Effector memory CD4-positive, alpha-beta T cell (primary cell): ENCODE measurements around the gene EXOC7.

ENCODE experiments used
- DNase-seq, 3 donors: peaks; one replicate each; pipeline ENCODE4 v3.0.0-alpha.2; 2020
- H3K27ac ChIP-seq: 2 replicates; pipeline ENCODE4 v1.7.0; 2013; ENCODE audit warnings: mild to moderate bottlenecking, low read length, moderate library complexity; ENCODE audit not compliant: insufficient read depth, poor library complexity, severe bottlenecking
- H3K27me3 ChIP-seq: replicated peaks from 2 replicates; pipeline ENCODE4 v1.7.0; 2013; ENCODE audit warnings: mild to moderate bottlenecking, low read length; ENCODE audit not compliant: insufficient read depth, control insufficient read depth, poor library complexity, severe bottlenecking
- H3K36me3 ChIP-seq: 2 replicates; pipeline ENCODE4 v1.7.0; 2013; ENCODE audit warnings: mild to moderate bottlenecking, low read length, moderate library complexity; ENCODE audit not compliant: control insufficient read depth, insufficient read depth
- H3K4me1 ChIP-seq: 2 replicates; pipeline ENCODE4 v1.7.0; 2013; ENCODE audit warnings: low read length, mild to moderate bottlenecking; ENCODE audit not compliant: control insufficient read depth, insufficient read depth, poor library complexity, severe bottlenecking
- H3K4me3 ChIP-seq: 2 replicates; pipeline ENCODE4 v1.7.0; 2013; ENCODE audit warnings: low read length, low read depth, mild to moderate bottlenecking; ENCODE audit not compliant: insufficient read depth, poor library complexity, severe bottlenecking
- H3K9me3 ChIP-seq: 2 replicates; pipeline ENCODE4 v1.7.0; 2013; ENCODE audit warnings: mild to moderate bottlenecking, low read length, moderate library complexity; ENCODE audit not compliant: control insufficient read depth

EXOC7 gene

GRCh38 chr17:76145231-76146052, 41.9 kb upstream of the EXOC7 start:
- Histone ChIP-seq H3K4me3 (no peak overlapping the region), H3K4me1 (peaks cover 56% of the 10 kb centered on the region), H3K9me3 (no peaks in the 10 kb centered on the region), H3K27me3 (peaks cover 5% of the 10 kb centered on the region), H3K27ac (peak overlapping the region; percentile 75), H3K36me3 (no peaks in the 10 kb centered on the region)
- peak; percentile 24 to 44 (median 36) for DNase-seq

DNA sequence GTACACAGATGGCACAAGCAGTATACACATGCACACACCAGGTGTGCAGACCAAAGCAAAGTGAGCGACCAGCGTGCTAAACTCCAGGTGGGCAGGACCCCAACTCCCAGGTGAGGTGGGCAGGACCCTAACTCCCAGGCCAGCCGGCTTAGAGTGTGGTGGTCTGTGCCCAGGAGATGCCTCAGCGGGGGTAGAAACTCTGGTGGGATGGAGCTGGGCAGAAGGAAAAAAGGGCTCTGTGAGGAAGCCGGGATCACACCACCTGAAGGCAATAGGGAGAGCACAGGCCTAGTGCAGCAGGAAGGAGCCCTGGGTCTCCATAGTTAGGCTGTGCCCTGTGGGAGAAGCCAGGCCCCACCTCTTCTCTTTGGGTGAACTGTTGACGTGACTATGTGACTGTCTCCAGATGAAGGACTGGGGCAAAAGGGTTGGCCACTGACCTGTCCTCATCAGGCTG, 39.0 kb upstream of the EXOC7 start:
- H3K4me1 ChIP-seq: peaks cover 63% of the 10 kb centered on the region
- H3K27me3 ChIP-seq: peaks cover 7% of the 10 kb centered on the region
- H3K9me3 ChIP-seq: no peaks in the 10 kb centered on the region
- peak overlapping the region; percentile 44 for H3K27ac ChIP-seq
- H3K36me3 ChIP-seq: no peaks in the 10 kb centered on the region
- no peak overlapping the region for H3K4me3 ChIP-seq
- DNase-seq: no peak

DNA sequence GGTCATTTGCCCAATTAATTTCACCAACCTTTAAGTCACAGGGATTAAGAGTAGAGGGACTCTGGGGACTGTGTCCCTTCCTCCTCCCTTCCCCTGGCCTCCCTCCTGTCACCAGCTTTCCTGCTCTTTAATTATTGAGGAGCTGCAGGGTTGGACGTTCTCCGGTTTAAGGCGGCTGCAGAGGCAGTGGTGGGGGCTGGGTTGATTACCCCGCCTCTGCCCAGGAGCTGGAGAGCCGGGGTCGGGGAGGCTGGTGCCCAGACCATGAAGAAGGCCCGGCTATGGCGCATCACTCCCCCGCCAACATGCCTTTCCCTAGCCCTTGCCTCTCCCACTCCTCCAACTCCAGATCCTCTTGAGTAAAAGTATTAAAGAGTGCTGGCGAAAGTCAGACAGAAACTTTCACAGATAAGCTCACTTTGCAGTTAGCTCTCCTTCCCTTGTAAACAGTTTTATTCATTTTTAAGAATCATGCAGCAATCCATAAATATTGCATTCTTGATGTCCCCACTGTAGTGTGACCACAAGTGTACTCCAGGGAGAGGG, 38.5 kb upstream of the EXOC7 start:
- Histone ChIP-seq H3K27me3 (peaks cover 7% of the 10 kb centered on the region), H3K27ac (no peak overlapping the region), H3K36me3 (no peaks in the 10 kb centered on the region), H3K4me3 (no peak overlapping the region), H3K9me3 (no peaks in the 10 kb centered on the region), H3K4me1 (peaks cover 63% of the 10 kb centered on the region)
- no peak for DNase-seq

GRCh38 chr17:76141212-76142038, 37.8 kb upstream of the EXOC7 start, which contains the start of gene FOXJ1:
Gene FOXJ1 (minus strand): TSS chr17:76141245. CDS start chr17:76140395, 850 bp downstream.
- Histone ChIP-seq H3K27me3 (peaks cover 7% of the 10 kb centered on the region), H3K4me3 (peak within 1 kb of the TSS; percentile 57), H3K4me1 (peaks cover 60% of the 10 kb centered on the region), H3K36me3 (no peaks in the 10 kb centered on the region), H3K27ac (peak within 1 kb of the TSS; percentile 27), H3K9me3 (no peaks in the 10 kb centered on the region)
- DNase-seq: peak; percentile 88 to 89 (median 89)

DNA sequence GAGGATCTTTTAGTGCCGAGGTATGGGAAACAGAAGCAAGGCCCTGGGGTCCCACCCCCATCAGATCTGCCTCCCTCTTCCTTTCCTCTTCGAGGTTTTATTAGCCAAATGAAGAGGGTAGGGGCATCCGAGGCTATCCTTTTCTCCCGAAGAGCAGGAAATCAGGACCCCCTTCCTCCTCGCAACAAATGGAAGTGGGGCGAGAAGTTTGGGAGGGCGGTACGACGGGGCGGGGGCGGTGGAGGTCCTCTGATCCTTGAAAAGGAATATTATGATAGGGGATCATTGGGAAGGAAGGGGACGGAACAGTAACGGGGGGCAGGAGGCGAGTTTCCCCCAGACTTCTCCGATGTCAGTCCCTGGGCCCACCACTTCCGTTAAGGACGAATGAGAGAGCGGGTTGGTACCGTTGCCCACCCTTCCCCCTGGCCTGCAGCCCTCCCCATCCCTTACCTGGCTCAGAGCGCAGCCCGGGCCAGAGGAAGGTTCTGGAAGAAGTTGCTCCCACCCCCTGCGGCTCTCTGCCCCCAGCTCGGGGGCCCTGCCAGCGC, 37.1 kb upstream of the EXOC7 start:
- peaks cover 7% of the 10 kb centered on the region for H3K27me3 ChIP-seq
- H3K36me3 ChIP-seq: no peaks in the 10 kb centered on the region
- no peak overlapping the region for H3K27ac ChIP-seq
- no peak for DNase-seq
- H3K9me3 ChIP-seq: no peaks in the 10 kb centered on the region
- peaks cover 54% of the 10 kb centered on the region for H3K4me1 ChIP-seq
- H3K4me3 ChIP-seq: peak overlapping the region; percentile 57

GRCh38 chr17:76139801-76140660, 36.4 kb upstream of the EXOC7 start:
- Histone ChIP-seq H3K4me3 (peak overlapping the region; percentile 57), H3K27me3 (peaks cover 7% of the 10 kb centered on the region), H3K27ac (no peak overlapping the region), H3K9me3 (no peaks in the 10 kb centered on the region), H3K4me1 (peaks cover 46% of the 10 kb centered on the region), H3K36me3 (no peaks in the 10 kb centered on the region)
- DNase-seq: no peak

DNA sequence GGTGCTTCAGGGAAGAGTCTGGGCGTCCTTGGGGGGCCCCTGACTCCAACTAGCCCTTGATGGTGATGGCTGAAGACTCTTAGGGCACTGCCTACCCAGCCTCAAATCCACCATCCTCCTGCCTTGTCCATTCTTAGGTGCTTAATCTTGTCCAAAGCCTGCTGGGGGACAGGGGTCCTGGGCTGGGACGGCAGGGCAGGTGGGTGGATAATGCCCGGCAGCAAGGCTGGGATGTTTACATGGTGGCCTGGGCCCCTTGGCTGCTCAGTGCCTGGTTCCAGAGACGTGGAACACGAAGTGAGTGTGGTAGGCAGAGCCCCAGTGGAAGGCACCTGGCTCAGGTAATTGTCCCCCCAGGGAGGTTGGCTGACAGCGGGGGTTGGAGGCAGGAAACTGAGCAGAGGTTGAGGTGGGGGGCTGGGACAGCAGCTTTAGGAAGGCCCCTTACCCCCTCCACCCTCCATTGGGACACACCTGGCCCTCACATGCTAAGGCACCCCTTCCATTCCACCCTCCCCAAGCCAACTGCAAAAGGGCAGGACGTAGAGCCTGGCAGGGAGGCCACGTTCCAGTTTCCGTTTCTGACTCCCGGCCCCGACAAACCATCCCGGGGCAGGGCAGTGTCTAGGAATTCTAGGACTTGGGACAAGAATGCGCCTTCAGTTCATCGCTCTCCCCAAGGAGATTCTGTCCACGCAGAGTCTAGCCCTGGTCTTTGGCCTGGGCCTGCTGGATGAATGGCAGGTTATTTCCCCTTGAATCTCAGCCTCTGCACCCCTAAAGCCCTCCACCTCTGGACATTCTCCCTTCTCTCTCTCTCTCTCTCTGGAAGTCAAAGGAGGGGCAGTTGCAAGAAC, 35.5 kb upstream of the EXOC7 start:
- Histone ChIP-seq H3K4me3 (no peak overlapping the region), H3K4me1 (peaks cover 39% of the 10 kb centered on the region), H3K27me3 (peaks cover 7% of the 10 kb centered on the region), H3K27ac (no peak overlapping the region), H3K9me3 (no peaks in the 10 kb centered on the region), H3K36me3 (no peaks in the 10 kb centered on the region)
- DNase-seq: no peak

- Histone ChIP-seq H3K4me3 (no peak overlapping the region), H3K27ac (no peak overlapping the region), H3K36me3 (no peaks in the 10 kb centered on the region), H3K9me3 (no peaks in the 10 kb centered on the region), H3K4me1 (peaks cover 32% of the 10 kb centered on the region), H3K27me3 (peaks cover 7% of the 10 kb centered on the region)
- no peak for DNase-seq
Measured at GRCh38 chr17:76138234-76138895, 34.8 kb upstream of the EXOC7 start.
